ENCODE data around the gene SPARC.

- TF ChIP-seq CTCF (IDR thresholded peaks at IDR 0.05) = no peak
- TF ChIP-seq POLR2A (IDR thresholded peaks at IDR 0.05) = no peak
- TF ChIP-seq POLR2AphosphoS5 (IDR thresholded peaks at IDR 0.05; ENCODE audit: insufficient read depth in 1 of 2, low read depth in 1 of 2) = no peak
Observed at GRCh38 chr5:151683444-151683843, 3.3 kb downstream of the SPARC start.
